Dedifferentiated amniotic fluid mesenchymal stem cell (primary cell): ENCODE data around the gene ATP6V0B.
A peak's percentile ranks its signal among the peaks of the same experiment; 100 is the strongest.

Experiments used
- DNase-seq: peaks from one replicate; pipeline ENCODE4 v3.0.0-alpha.2; 2016; ENCODE audit errors: extremely low spot score

ATP6V0B gene

GRCh38 chr1:43974443-43975248, at the start of gene ATP6V0B:
ATP6V0B (plus strand) TSS chr1:43974960; CDS start chr1:43975041, 81 bp downstream.
- DNase-seq, result peak; percentile 92

- no peak for DNase-seq
Observed at GRCh38 chr1:43925846-43926245, 48.9 kb upstream of the ATP6V0B start.

GRCh38 chr1:43930168-43930948, 44.4 kb upstream of the ATP6V0B start:
- DNase-seq, result no peak

GRCh38 chr1:43930949-43931275, 43.8 kb upstream of the ATP6V0B start:
- no peak for DNase-seq

- DNase-seq, result no peak
Observed at GRCh38 chr1:43931711-43932660, 42.8 kb upstream of the ATP6V0B start.

- DNase-seq, result peak; percentile 36
Observed at GRCh38 chr1:43932786-43933385, 41.9 kb upstream of the ATP6V0B start.

- no peak for DNase-seq
Observed at GRCh38 chr1:43933386-43934100, 41.2 kb upstream of the ATP6V0B start, which contains the start of gene ARTN. ARTN (plus strand) TSS chr1:43933801; CDS start chr1:43935657, 1,856 bp downstream.

- peak; percentile 44 for DNase-seq
Observed at GRCh38 chr1:43934101-43934985, 40.4 kb upstream of the ATP6V0B start.

GRCh38 chr1:43934986-43935324, 39.8 kb upstream of the ATP6V0B start:
- no peak for DNase-seq

- no peak for DNase-seq
Observed at GRCh38 chr1:43935711-43936427, 38.9 kb upstream of the ATP6V0B start.

GRCh38 chr1:43936431-43937151, 38.2 kb upstream of the ATP6V0B start:
- DNase-seq, result no peak

GRCh38 chr1:43937179-43937865, 37.4 kb upstream of the ATP6V0B start:
- DNase-seq, result no peak

GRCh38 chr1:43938383-43938782, 36.4 kb upstream of the ATP6V0B start:
- no peak for DNase-seq

- no peak for DNase-seq
Observed at GRCh38 chr1:43938892-43939587, 35.7 kb upstream of the ATP6V0B start.

GRCh38 chr1:43942411-43942810, 32.3 kb upstream of the ATP6V0B start:
- no peak for DNase-seq

GRCh38 chr1:43944860-43945259, 29.9 kb upstream of the ATP6V0B start:
- DNase-seq, result no peak

GRCh38 chr1:43945674-43946235, 29.0 kb upstream of the ATP6V0B start:
- DNase-seq, result no peak
